ENCODE results near the gene PLXNA4.

GRCh38 chr7:132536654-132537395, 39.4 kb downstream of the PLXNA4 start:
- TF ChIP-seq POLR2AphosphoS5 (IDR thresholded peaks at IDR 0.05; ENCODE audit: low read depth, low read length) (no peak), POLR2A (IDR thresholded peaks at IDR 0.05; ENCODE audit: low read depth, low read length) (no peak), TAF1 (IDR thresholded peaks at IDR 0.05; ENCODE audit: borderline replicate concordance, low read depth, low read length) (no peak)

Measured in GM12892 (cell line).